ENCODE results near the gene CYB5R4. TPM values are rescaled to one million over a fixed set of nuclear protein-coding genes. Genes with fewer than 3 reads are reported as not detected.

The CYB5R4 gene
- total RNA-seq, 1 experiment from 2014 or later: 17.5 TPM

DNA sequence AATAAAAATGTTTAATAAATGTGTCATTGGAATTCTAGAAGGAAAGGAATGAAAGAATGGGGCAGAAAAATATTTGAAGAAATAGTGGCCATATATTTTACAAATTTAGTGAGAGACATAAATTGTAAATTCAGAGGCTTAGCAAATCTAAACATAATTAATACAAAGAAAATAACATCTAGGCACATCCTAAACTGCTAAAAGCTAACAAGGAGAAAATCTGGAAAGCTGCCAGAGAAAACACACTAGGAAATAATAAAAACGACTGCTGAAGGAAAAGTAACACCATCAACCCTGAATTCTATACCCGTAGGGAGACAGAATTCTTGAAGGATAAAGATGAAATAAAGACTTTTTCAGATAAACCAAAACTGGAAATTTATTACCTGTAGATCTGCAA is 23.8 kb downstream of the CYB5R4 start:
- Histone ChIP-seq H2AFZ (ENCODE audit: low read length) (no peak overlapping the region), H3K4me2 (ENCODE audit: insufficient read depth, insufficient read length, low read length) (no peak overlapping the region), H3K23ac (ENCODE audit: insufficient read length, low read depth, low read length) (no peak overlapping the region), H3K9me3 (ENCODE audit: control insufficient read depth, low read depth, low read length) (no peaks in the 10 kb centered on the region), H4K8ac (replicated peaks; ENCODE audit: insufficient read length, low read depth, low read length) (no peak overlapping the region), H4K20me1 (ENCODE audit: control insufficient read depth, insufficient read depth, insufficient read length) (no peaks in the 10 kb centered on the region), H2BK120ac (ENCODE audit: low read depth, low read length, poor library complexity, severe bottlenecking) (no peak overlapping the region), H3K18ac (ENCODE audit: insufficient read length, low read depth, low read length) (no peak overlapping the region), H2BK12ac (ENCODE audit: insufficient read length, low read depth, low read length) (no peak overlapping the region), H3K56ac (ENCODE audit: insufficient read length, low read depth, low read length) (no peak overlapping the region), H3K23me2 (ENCODE audit: insufficient read length, low read depth, low read length, poor library complexity, severe bottlenecking) (no peaks in the 10 kb centered on the region), H3K4me1 (ENCODE audit: insufficient read depth, low read length) (no peaks in the 10 kb centered on the region), H2AK5ac (ENCODE audit: insufficient read length, low read length) (no peak overlapping the region), H3K79me2 (ENCODE audit: insufficient read depth, low read length) (no peaks in the 10 kb centered on the region), H4K5ac (ENCODE audit: insufficient read length, low read depth, low read length) (no peak overlapping the region), H3K14ac (ENCODE audit: insufficient read depth, low read length) (no peak overlapping the region), H2BK15ac (ENCODE audit: low read depth, low read length) (no peak overlapping the region), H3T11ph (ENCODE audit: low read length) (no peak overlapping the region), H3K4ac (ENCODE audit: low read depth, low read length) (no peak overlapping the region), H3K9ac (ENCODE audit: extremely low read depth, insufficient read length, low read length) (no peak overlapping the region), H2BK5ac (ENCODE audit: insufficient read length, low read length) (no peak overlapping the region), H2BK20ac (ENCODE audit: low read depth, low read length, poor library complexity, severe bottlenecking) (no peak overlapping the region), H3K79me1 (ENCODE audit: insufficient read depth, low read depth, low read length, poor library complexity, severe bottlenecking) (peaks cover 4% of the 10 kb centered on the region), H3K27me3 (ENCODE audit: insufficient read depth, low read length) (no peaks in the 10 kb centered on the region), H4K91ac (ENCODE audit: insufficient read length, low read depth, low read length) (no peak overlapping the region), H3K27ac (ENCODE audit: insufficient read length, low read depth, low read length) (no peak overlapping the region)
- WGBS (ENCODE audit: extremely low coverage, insufficient read length, low lambda C conversion rate): no CpG with 5 or more reads among the region's 2 CpGs
- no peak for DNase-seq
- Mint-ChIP-seq H3K4me3 (no peak overlapping the region), H3K9me3 (no peaks in the 10 kb centered on the region), H3K4me1 (peaks cover 6 to 14% of the 10 kb centered on the region in 2 experiments), H3K27me3 (ENCODE audit: low read depth) (no peaks in the 10 kb centered on the region), H3K36me3 (ENCODE audit: insufficient read depth in 1 of 3, low read depth in 3 of 3) (no peaks in the 10 kb centered on the region), H3K27ac (no peak overlapping the region)
- TF ChIP-seq, protein P1, sequence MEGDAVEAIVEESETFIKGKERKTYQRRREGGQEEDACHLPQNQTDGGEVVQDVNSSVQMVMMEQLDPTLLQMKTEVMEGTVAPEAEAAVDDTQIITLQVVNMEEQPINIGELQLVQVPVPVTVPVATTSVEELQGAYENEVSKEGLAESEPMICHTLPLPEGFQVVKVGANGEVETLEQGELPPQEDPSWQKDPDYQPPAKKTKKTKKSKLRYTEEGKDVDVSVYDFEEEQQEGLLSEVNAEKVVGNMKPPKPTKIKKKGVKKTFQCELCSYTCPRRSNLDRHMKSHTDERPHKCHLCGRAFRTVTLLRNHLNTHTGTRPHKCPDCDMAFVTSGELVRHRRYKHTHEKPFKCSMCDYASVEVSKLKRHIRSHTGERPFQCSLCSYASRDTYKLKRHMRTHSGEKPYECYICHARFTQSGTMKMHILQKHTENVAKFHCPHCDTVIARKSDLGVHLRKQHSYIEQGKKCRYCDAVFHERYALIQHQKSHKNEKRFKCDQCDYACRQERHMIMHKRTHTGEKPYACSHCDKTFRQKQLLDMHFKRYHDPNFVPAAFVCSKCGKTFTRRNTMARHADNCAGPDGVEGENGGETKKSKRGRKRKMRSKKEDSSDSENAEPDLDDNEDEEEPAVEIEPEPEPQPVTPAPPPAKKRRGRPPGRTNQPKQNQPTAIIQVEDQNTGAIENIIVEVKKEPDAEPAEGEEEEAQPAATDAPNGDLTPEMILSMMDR (conservative IDR thresholded peaks at IDR 0.05): no peak

Data from H9 (cell line).